Activated CD8-positive, alpha-beta T cell treated with anti-CD3 and anti-CD28 coated beads, Interleukin-2, amount 10 ng/mL, durations not matched to agents 7 days and 5 days (primary cell): ENCODE data around the gene SPATA25. TPM values are rescaled to one million over a fixed set of nuclear protein-coding genes. Genes with fewer than 3 reads are reported as not detected.
"Not testable (repeated sequence)": the region's sequence is repeated elsewhere in the genome, so short reads cannot be mapped to it uniquely, and the experiment has no call there.

ENCODE experiments used
- ATAC-seq: fragments of 150-1000 bp; cut with Tn5 transposase; one replicate; pipeline ENCODE4 v1.10.0; 2021; ENCODE audit warnings: moderate library complexity
- CTCF ChIA-PET: fragments of 350-600 bp; sonication (Branson Sonifier 250); formaldehyde crosslinking; loops from one replicate; lab custom pipeline; 2021; ENCODE audit warnings: antibody characterized with exemption; lab: Charles Lee
- POLR2A ChIA-PET: fragments of 350-600 bp; sonication (Branson Sonifier 250); formaldehyde crosslinking; loops from one replicate; lab custom pipeline; 2021; ENCODE audit warnings: antibody characterized with exemption; lab: Charles Lee
- DNase-seq: peaks from one replicate; pipeline ENCODE4 v3.0.0-alpha.2; 2020
- H3K27ac Mint-ChIP-seq: one replicate; pipeline ENCODE4 v1.8.0; 2021; ENCODE audit warnings: mild to moderate bottlenecking, mixed read lengths
- H3K27me3 Mint-ChIP-seq: one replicate; pipeline ENCODE4 v1.8.0; 2021; ENCODE audit warnings: low read depth, mixed read lengths
- H3K36me3 Mint-ChIP-seq: one replicate; pipeline ENCODE4 v1.8.0; 2021; ENCODE audit warnings: low read depth, mixed read lengths
- H3K4me1 Mint-ChIP-seq: one replicate; pipeline ENCODE4 v1.8.0; 2021; ENCODE audit warnings: low read depth, mixed read lengths
- H3K4me3 Mint-ChIP-seq: one replicate; pipeline ENCODE4 v1.8.0; 2021; ENCODE audit warnings: mild to moderate bottlenecking, mixed read lengths
- H3K9me3 Mint-ChIP-seq: one replicate; pipeline ENCODE4 v1.8.0; 2022; ENCODE audit warnings: mixed read lengths; ENCODE audit not compliant: insufficient read depth
- total RNA-seq, 2 experiments: library from RNA; stranded (reverse); gene quantifications; one replicate each; pipeline ENCODE4 v1.2.3, GENCODE V29; 2021

Gene SPATA25
- total RNA-seq, 2 experiments from 2014 or later = 0.76 to 1.4 TPM

GRCh38 chr20:45902199-45902701 lies 14.8 kb upstream of the SPATA25 start:
- Mint-ChIP-seq H3K27me3 (no peaks in the 10 kb centered on the region), H3K4me1 (no peaks in the 10 kb centered on the region), H3K27ac (no peak overlapping the region), H3K36me3 (peaks cover 4% of the 10 kb centered on the region), H3K9me3 (no peaks in the 10 kb centered on the region), H3K4me3 (no peak overlapping the region)
- ChIA-PET CTCF (no interaction called here), POLR2A (interaction anchor here (0.6 kb wide), 1 partner anchor 203 kb away, joined by 3 read pairs; no protein-coding TSS in a partner anchor)
- no peak for DNase-seq
- ATAC-seq = no peak

- H3K4me1 Mint-ChIP-seq, H3K27ac Mint-ChIP-seq, H3K27me3 Mint-ChIP-seq, H3K9me3 Mint-ChIP-seq, H3K4me3 Mint-ChIP-seq, ATAC-seq, DNase-seq, H3K36me3 Mint-ChIP-seq, CTCF ChIA-PET: not testable (repeated sequence)
- POLR2A ChIA-PET = interaction anchor here (0.7 kb wide), 1 partner anchor 10 kb away, joined by 3 read pairs; no protein-coding TSS in a partner anchor
Observed at GRCh38 chr20:45901332-45901731, 13.9 kb upstream of the SPATA25 start.

GRCh38 chr20:45899046-45899835 lies 11.8 kb upstream of the SPATA25 start:
- DNase-seq (no peak), ATAC-seq (no peak)
- Mint-ChIP-seq H3K36me3 (peaks cover 5% of the 10 kb centered on the region), H3K27me3 (no peaks in the 10 kb centered on the region), H3K9me3 (no peaks in the 10 kb centered on the region), H3K4me1 (peaks cover 7% of the 10 kb centered on the region), H3K27ac (no peak overlapping the region), H3K4me3 (no peak overlapping the region)
- CTCF ChIA-PET = no interaction called here
- POLR2A ChIA-PET = interaction anchor here (1.4 kb wide), 1 partner anchor 10 kb away, joined by 3 read pairs; no protein-coding TSS in a partner anchor

GRCh38 chr20:45898285-45898684 lies 10.9 kb upstream of the SPATA25 start:
- ATAC-seq = no peak
- Mint-ChIP-seq H3K27me3 (no peaks in the 10 kb centered on the region), H3K4me1 (peaks cover 13% of the 10 kb centered on the region), H3K36me3 (peaks cover 6% of the 10 kb centered on the region), H3K9me3 (no peaks in the 10 kb centered on the region), H3K27ac (no peak overlapping the region), H3K4me3 (no peak overlapping the region)
- DNase-seq = no peak
- CTCF ChIA-PET = no interaction called here
- POLR2A ChIA-PET = no interaction called here

GRCh38 chr20:45897692-45898091 lies 10.3 kb upstream of the SPATA25 start:
- ATAC-seq (no peak), DNase-seq (no peak)
- CTCF ChIA-PET = interaction anchor here (1.1 kb wide), 1 partner anchor 98 kb away, joined by 3 read pairs; no protein-coding TSS in a partner anchor
- Mint-ChIP-seq H3K36me3 (peaks cover 6% of the 10 kb centered on the region), H3K4me1 (peaks cover 19% of the 10 kb centered on the region), H3K4me3 (no peak overlapping the region), H3K27ac (no peak overlapping the region), H3K9me3 (no peaks in the 10 kb centered on the region), H3K27me3 (no peaks in the 10 kb centered on the region)
- POLR2A ChIA-PET = interaction anchor here (1.7 kb wide), 1 partner anchor 10 kb away, joined by 6 read pairs; no protein-coding TSS in a partner anchor

GRCh38 chr20:45897289-45897688 lies 9.9 kb upstream of the SPATA25 start:
- H3K4me3 Mint-ChIP-seq = no peak overlapping the region
- H3K27me3 Mint-ChIP-seq = no peaks in the 10 kb centered on the region
- peaks cover 23% of the 10 kb centered on the region for H3K4me1 Mint-ChIP-seq
- no peak for DNase-seq
- peaks cover 6% of the 10 kb centered on the region for H3K36me3 Mint-ChIP-seq
- POLR2A ChIA-PET = interaction anchor here (1.3 to 1.7 kb wide), 2 partner anchors 11 to 38 kb away, joined by 3 to 6 read pairs; no protein-coding TSS in a partner anchor
- no peaks in the 10 kb centered on the region for H3K9me3 Mint-ChIP-seq
- no peak for ATAC-seq
- CTCF ChIA-PET = interaction anchor here (1.1 kb wide), 1 partner anchor 98 kb away, joined by 3 read pairs; no protein-coding TSS in a partner anchor
- no peak overlapping the region for H3K27ac Mint-ChIP-seq

GRCh38 chr20:45896641-45897161 lies 9.3 kb upstream of the SPATA25 start:
- Mint-ChIP-seq H3K4me1 (peaks cover 28% of the 10 kb centered on the region), H3K27ac (no peak overlapping the region), H3K36me3 (peaks cover 6% of the 10 kb centered on the region), H3K27me3 (no peaks in the 10 kb centered on the region), H3K9me3 (no peaks in the 10 kb centered on the region), H3K4me3 (no peak overlapping the region)
- CTCF ChIA-PET = interaction anchor here (1.1 kb wide), 1 partner anchor 97 kb away, joined by 3 read pairs; no protein-coding TSS in a partner anchor
- ATAC-seq = no peak
- POLR2A ChIA-PET = interaction anchor here (1.3 to 1.7 kb wide), 2 partner anchors 11 to 38 kb away, joined by 3 to 6 read pairs; no protein-coding TSS in a partner anchor
- DNase-seq = no peak

- DNase-seq = no peak
- ChIA-PET CTCF (no interaction called here), POLR2A (no interaction called here)
- H3K4me3 Mint-ChIP-seq = no peak overlapping the region
- H3K27me3 Mint-ChIP-seq = no peaks in the 10 kb centered on the region
- no peak for ATAC-seq
- no peak overlapping the region for H3K27ac Mint-ChIP-seq
- no peaks in the 10 kb centered on the region for H3K9me3 Mint-ChIP-seq
- peaks cover 6% of the 10 kb centered on the region for H3K36me3 Mint-ChIP-seq
- peaks cover 37% of the 10 kb centered on the region for H3K4me1 Mint-ChIP-seq
Observed at GRCh38 chr20:45894797-45895196, 7.4 kb upstream of the SPATA25 start.

GRCh38 chr20:45893831-45894230 lies 6.4 kb upstream of the SPATA25 start:
- no peaks in the 10 kb centered on the region for H3K27me3 Mint-ChIP-seq
- DNase-seq (no peak), ATAC-seq (no peak)
- CTCF ChIA-PET = no interaction called here
- H3K36me3 Mint-ChIP-seq = peaks cover 6% of the 10 kb centered on the region
- no peak overlapping the region for H3K27ac Mint-ChIP-seq
- POLR2A ChIA-PET = interaction anchor here (0.6 to 2.4 kb wide), 2 partner anchors 9 to 55 kb away, joined by 4 to 6 read pairs; no protein-coding TSS in a partner anchor
- H3K9me3 Mint-ChIP-seq = no peaks in the 10 kb centered on the region
- H3K4me3 Mint-ChIP-seq = no peak overlapping the region
- peaks cover 41% of the 10 kb centered on the region for H3K4me1 Mint-ChIP-seq

- ATAC-seq (no peak), DNase-seq (no peak)
- peak overlapping the region; percentile 82 for H3K27ac Mint-ChIP-seq
- CTCF ChIA-PET = interaction anchor here (1.4 to 2.0 kb wide), 2 partner anchors 69 to 77 kb away, joined by 7 to 10 read pairs; no protein-coding TSS in a partner anchor
- H3K4me1 Mint-ChIP-seq = peaks cover 41% of the 10 kb centered on the region
- POLR2A ChIA-PET = interaction anchor here (0.8 to 4.6 kb wide), 6 partner anchors 12 to 101 kb away, joined by 3 to 39 read pairs (median 5); partner anchors contain the start of genes DNTTIP1, PCIF1, WFDC3 and ZSWIM1
- H3K36me3 Mint-ChIP-seq = peaks cover 5% of the 10 kb centered on the region
- peak overlapping the region; percentile 87 for H3K4me3 Mint-ChIP-seq
- H3K27me3 Mint-ChIP-seq = no peaks in the 10 kb centered on the region
- no peaks in the 10 kb centered on the region for H3K9me3 Mint-ChIP-seq
Observed at GRCh38 chr20:45892828-45893500, 5.5 kb upstream of the SPATA25 start.
